GM19099 (cell line): Measurements from ENCODE around the gene OR4L1.

Experiments
- POLR2A ChIP-seq: IDR thresholded peaks from 3 replicates; pipeline ENCODE4 v1.6.1; 2011; ENCODE audit warnings: low read depth; ENCODE audit not compliant: insufficient read length; ENCODE audit errors: extremely low read depth

OR4L1 gene, protein sequence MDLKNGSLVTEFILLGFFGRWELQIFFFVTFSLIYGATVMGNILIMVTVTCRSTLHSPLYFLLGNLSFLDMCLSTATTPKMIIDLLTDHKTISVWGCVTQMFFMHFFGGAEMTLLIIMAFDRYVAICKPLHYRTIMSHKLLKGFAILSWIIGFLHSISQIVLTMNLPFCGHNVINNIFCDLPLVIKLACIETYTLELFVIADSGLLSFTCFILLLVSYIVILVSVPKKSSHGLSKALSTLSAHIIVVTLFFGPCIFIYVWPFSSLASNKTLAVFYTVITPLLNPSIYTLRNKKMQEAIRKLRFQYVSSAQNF

DNA sequence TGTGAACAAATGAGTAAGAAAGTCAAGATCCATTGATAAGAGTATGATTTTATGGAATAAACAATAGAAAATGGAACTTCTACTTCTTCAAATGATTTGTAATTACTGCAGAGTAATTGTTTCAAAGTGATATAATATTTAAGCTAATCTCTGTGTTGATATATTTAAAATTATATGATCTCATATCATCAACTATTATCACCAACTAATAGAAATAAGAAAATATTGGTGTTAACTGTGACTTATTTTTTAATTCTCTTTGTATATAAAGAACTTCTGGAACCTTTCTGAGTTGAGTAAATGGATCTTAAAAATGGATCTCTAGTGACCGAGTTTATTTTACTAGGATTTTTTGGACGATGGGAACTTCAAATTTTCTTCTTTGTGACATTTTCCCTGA is at the start of gene OR4L1:
TSS of gene OR4L1 (plus strand) at position 301 of the 400 bp plus-strand sequence. CDS start at position 301, 0 bp downstream.
- TF ChIP-seq POLR2A = no peak

DNA sequence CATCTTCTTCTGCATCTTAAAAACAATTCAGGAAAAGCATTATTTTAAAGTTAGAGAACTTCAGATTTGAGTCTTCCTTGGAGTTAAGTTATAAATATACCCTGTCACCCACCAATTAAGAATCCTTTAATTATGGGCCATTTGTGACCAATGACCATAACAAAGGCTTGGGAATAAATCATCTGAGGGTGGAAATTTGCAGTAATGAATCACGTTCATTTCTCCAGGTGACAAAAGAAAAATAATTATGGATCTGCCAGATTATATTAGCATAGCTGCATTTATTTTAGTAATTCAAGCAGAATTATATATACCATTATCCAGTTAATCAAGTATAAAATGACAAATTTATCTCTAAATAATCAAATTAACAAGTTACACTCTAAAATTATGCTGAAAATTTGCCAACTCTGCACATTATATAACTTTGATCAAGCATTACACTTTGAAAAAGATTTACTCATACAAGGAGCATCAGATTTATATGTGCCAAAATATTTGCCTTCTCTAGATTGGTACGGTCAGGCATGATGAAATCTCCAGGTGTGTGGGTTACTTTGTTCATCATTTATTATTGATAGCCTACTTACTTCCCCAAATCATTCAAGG is 40.5 kb upstream of the OR4L1 start, which contains the start of gene OR4K14:
TSS of gene OR4K14 (minus strand) at position 51 of the 609 bp plus-strand sequence. CDS start 4,114 bp downstream, outside the sequence.
- no peak for TF ChIP-seq POLR2A

DNA sequence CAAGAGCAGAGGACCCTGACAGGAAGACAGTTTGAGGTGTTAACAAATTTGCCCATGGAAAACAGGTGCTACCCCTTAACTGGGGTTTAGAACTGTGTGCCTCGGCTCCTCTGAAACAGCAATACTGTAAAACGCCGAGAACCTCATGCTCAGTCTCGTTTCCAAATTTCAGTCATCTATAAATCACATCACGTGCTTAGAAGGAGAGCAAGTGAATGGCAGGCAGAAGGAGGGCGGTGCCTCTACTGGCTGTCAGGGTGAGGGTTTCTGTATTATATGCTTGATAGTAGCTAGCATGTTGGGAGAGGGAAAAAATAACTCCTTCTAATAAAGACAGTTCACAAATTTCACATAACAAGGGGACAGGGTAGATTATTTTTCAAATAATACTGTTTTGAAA is 28.8 kb upstream of the OR4L1 start:
- TF ChIP-seq POLR2A = no peak

DNA sequence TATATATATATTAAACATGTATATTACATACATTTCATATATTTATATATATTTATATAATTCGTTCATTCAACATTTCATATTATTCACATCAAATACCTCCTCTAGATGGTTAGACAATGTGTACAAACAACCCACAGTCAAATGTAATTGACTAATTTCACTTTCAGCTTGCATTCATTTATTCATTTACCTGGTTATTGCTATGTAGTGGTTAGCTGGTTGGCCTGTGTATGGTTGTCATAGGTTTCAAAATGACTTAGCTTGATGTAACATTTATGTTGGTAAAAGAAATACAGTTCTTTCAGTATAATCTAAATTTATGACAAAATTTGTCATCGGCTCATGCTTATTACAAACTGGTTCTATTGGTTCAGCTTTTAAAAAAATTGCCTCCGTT is 24.4 kb upstream of the OR4L1 start:
- TF ChIP-seq POLR2A = no peak

DNA sequence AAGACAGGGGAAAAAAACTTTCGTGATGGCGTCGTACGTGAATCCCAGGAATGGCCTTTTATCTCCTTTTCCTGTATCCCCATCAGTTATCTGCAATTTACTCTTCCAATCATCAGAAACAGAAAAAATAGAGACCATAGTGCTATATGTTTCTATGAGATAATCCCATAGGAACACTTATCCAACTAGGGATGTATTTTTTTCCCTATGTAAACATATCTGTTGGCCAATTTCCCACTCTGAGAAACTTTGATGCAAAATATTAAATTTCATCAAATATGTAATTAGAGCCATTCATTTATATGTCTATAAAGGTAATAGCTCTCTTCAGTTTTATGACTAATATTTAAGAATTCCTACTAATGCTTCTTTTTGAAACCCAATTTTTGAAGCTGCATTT is 23.9 kb upstream of the OR4L1 start, which contains the start of gene OR4K13:
TSS of gene OR4K13 (minus strand) at position 101 of the 400 bp plus-strand sequence. CDS start 1,280 bp downstream, outside the sequence.
- no peak for TF ChIP-seq POLR2A

DNA sequence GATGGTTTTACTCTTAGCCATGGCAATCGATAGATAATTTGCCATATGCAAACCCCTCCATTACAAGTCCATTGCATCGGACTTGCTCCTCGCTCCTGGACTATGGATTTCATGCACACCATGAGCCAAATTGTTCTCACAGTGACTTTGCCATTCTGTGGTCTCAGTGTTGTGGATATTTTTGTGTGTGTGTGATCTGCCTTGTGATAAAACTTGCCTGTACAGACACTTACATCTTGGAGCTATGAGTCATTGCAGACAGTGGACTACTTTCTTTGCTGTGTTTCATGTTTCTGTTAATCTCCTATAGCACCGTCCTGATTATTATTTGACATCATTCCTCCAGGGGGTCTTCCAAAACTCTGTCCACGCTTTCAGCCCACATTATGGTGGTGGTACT is 15.6 kb upstream of the OR4L1 start:
- TF ChIP-seq POLR2A = no peak

DNA sequence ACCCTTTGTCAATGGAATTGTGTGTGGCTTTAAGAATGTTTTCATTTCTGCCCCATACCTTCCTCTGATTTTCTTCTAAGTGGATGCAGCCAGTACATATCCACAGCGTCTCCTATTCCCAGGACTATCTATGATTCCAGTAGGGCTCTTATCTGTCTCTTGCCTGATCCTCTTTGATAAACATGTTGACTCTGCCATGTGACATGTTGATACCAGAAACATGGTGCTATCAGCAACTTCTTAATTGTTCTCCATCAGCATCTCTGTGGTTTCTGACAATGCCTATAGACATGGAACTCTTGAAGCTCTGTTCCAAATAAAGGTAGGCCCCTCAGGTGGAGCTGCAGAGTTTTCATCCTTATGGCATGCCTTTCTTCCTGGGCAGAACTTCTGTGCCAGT is 11.6 kb upstream of the OR4L1 start:
- TF ChIP-seq POLR2A = no peak

DNA sequence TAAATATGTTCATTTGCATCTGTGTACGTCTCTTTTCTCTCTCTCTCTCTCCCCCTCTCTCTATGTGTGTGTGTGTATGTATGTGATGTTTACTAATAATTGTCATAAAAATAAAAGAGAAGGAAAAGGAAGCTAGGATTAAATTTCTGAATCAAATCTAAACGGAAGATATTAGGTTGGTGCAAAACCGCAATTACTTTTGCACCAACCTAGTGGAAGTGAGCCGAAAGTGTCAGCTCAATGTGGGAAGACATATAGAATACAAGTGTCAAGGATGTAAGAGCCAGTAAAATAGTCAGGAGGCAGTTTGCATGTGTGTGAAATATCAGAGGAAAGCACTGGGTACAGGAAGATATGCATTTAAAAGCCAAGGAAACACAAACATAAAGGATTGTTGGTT is 32.2 kb downstream of the OR4L1 start:
- TF ChIP-seq POLR2A = no peak

DNA sequence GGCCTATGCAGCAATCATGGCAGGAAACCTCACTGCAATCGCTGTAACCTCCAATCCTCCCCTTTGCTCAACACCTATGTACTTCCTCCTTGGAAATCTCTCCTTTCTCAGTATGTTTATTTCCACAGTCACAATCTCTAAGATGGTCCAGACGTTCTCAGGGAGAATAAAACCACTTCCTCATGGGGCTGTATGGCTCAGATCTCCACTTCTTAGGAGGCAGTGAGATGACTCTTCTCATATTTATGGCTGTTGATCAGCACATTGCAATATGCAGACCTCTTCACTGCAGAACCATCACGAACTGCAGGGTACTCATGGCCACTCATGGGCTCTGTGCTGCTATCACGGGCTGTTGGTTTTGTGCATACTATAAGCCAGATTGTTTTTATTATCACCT is 33.6 kb downstream of the OR4L1 start:
- TF ChIP-seq POLR2A = no peak

DNA sequence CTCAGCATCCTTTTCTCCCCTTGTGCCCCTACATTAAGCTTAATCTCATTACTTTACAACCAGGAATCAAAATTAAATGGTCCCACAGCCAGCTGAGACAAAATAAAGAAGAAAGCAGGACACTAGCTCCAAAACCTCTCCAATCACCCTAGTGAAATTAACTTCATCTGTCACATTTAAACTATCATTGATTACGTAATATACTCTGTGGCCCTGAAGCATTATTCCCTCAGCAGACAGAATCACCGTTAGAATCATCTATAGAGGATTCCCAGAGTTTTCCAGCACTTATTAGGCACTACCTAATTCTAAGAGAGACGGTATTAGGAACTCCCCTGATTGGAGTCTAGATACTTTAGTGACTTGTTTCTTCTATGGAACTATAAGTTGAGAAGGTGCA is 50.6 kb downstream of the OR4L1 start, which contains the start of gene OR4K17:
TSS of gene OR4K17 (plus strand) at position 302 of the 400 bp plus-strand sequence. CDS start 6,761 bp downstream, outside the sequence.
- no peak for TF ChIP-seq POLR2A
